Inferior parietal cortex (tissue), 1 donor: ENCODE results near the gene GMFB.

Experiments
- DNase-seq: peaks from one replicate; pipeline ENCODE4 v3.0.0-alpha.2; 2016; ENCODE audit errors: extremely low spot score

The GMFB gene

GRCh38 chr14:54488646-54489317 is at the start of gene GMFB:
Gene GMFB (minus strand): TSS chr14:54488980. CDS start chr14:54488927, 53 bp downstream.
- peak; percentile 87 for DNase-seq

GRCh38 chr14:54538055-54538454 is 49.3 kb upstream of the GMFB start:
- no peak for DNase-seq

GRCh38 chr14:54537651-54538050 is 48.9 kb upstream of the GMFB start:
- DNase-seq, result no peak

- DNase-seq, result no peak
Measured at GRCh38 chr14:54535646-54536045, 46.9 kb upstream of the GMFB start.

GRCh38 chr14:54535126-54535525 is 46.3 kb upstream of the GMFB start:
- DNase-seq, result no peak

- no peak for DNase-seq
Measured at GRCh38 chr14:54533100-54533499, 44.3 kb upstream of the GMFB start.

- DNase-seq, result no peak
Measured at GRCh38 chr14:54532111-54533012, 43.6 kb upstream of the GMFB start.

GRCh38 chr14:54529811-54530210 is 41.0 kb upstream of the GMFB start:
- DNase-seq, result no peak

GRCh38 chr14:54528973-54529372 is 40.2 kb upstream of the GMFB start:
- DNase-seq, result no peak

- DNase-seq, result no peak
Measured at GRCh38 chr14:54524410-54524809, 35.6 kb upstream of the GMFB start.

GRCh38 chr14:54516709-54517108 is 27.9 kb upstream of the GMFB start:
- DNase-seq, result no peak

- DNase-seq, result no peak
Measured at GRCh38 chr14:54515670-54516069, 26.9 kb upstream of the GMFB start.

- no peak for DNase-seq
Measured at GRCh38 chr14:54512393-54512792, 23.6 kb upstream of the GMFB start.

- DNase-seq, result peak; percentile 97
Measured at GRCh38 chr14:54509546-54510501, 21.0 kb upstream of the GMFB start, which contains the start of gene CGRRF1. Gene CGRRF1 (plus strand): TSS chr14:54509906. CDS start chr14:54509960, 54 bp downstream.

- peak; percentile 17 for DNase-seq
Measured at GRCh38 chr14:54503486-54503885, 14.7 kb upstream of the GMFB start.

- DNase-seq, result no peak
Measured at GRCh38 chr14:54502602-54503001, 13.8 kb upstream of the GMFB start.

- DNase-seq, result no peak
Measured at GRCh38 chr14:54501480-54501879, 12.7 kb upstream of the GMFB start.

GRCh38 chr14:54500744-54501143 is 12.0 kb upstream of the GMFB start:
- DNase-seq, result no peak

GRCh38 chr14:54498579-54498978 is 9.8 kb upstream of the GMFB start:
- DNase-seq, result no peak

- no peak for DNase-seq
Measured at GRCh38 chr14:54498095-54498531, 9.3 kb upstream of the GMFB start.

GRCh38 chr14:54497224-54497623 is 8.4 kb upstream of the GMFB start:
- no peak for DNase-seq

GRCh38 chr14:54493293-54493692 is 4.5 kb upstream of the GMFB start:
- no peak for DNase-seq
